Measurements from ENCODE around the gene DNAH14. TPM values are rescaled to one million over a fixed set of nuclear protein-coding genes. Genes with fewer than 3 reads are reported as not detected.

The DNAH14 gene
- total and polyA plus RNA-seq, 2 of the 13 experiments (the other 11 are each of a cell fraction or from before 2014, with no cell fraction given), result 4.5 to 27.5 TPM

DNA sequence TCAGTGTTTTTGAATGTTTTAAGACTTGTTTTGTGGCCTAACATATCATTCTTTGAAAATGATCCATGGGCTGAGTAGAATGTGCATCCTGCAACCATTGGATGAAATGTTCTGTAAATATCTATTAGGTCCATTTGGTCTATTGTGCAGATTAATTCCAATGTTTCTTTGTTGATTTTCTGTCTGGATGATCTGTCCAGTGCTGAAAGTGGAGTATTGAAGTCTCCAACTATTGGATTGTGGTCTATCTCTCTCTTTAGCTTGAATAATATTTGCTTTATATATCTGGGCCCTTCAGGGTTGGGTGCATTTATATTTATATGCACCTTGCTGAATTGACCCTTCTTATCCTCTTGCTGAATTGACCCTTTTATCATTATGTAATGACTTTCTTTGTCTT lies 181.5 kb downstream of the DNAH14 start:
- intact Hi-C loops (cut with micrococcal nuclease; ENCODE audit: unreplicated experiment) (no loop called here), in situ Hi-C loops (cut with HindIII; ENCODE audit: extremely low pct_ligation_motif_present, low pct_unique_long_range_greater_than_20kb) (no loop called here)
- 0 out of 2 replicates have a peak, but pooled peaks cover 8% of the 10 kb centered on the region for H3K4me1 ChIP-seq (ENCODE audit: insufficient read depth, low read length)
- no peaks in the 10 kb centered on the region for H3K27me3 ChIP-seq (ENCODE audit: control insufficient read depth in 1 of 2, insufficient read depth in 2 of 2, low read length in 2 of 2)
- no peaks in the 10 kb centered on the region for H4K20me1 ChIP-seq (ENCODE audit: insufficient read depth, low read length)
- ChIA-PET POLR2A (no interaction called here), CTCF (ENCODE audit: low intra/inter-chr PET ratio, low total read pairs) (no interaction called here)
- H3K4me2 ChIP-seq (ENCODE audit: low read depth, low read length), result no peak overlapping the region
- no peak overlapping the region for H3K27ac ChIP-seq (ENCODE audit: extremely low read length, insufficient read depth, low read length)
- H3K9me3 ChIP-seq (ENCODE audit: low read length), result no peaks in the 10 kb centered on the region
- no peaks in the 10 kb centered on the region for H3K36me3 ChIP-seq (replicated peaks in 1 of 2; ENCODE audit: control insufficient read depth in 1 of 2, insufficient read depth in 2 of 2, low read length in 2 of 2)
- no peak overlapping the region for H3K9ac ChIP-seq (ENCODE audit: insufficient read depth, low read depth, low read length)
- no peaks in the 10 kb centered on the region for H3K79me2 ChIP-seq (ENCODE audit: insufficient read depth, low read length)
- FAIRE-seq, result no peak
- ATAC-seq, result no peak
- DNase-seq (ENCODE audit: low spot score), result no peak
- no TSS peak for BruUV-seq (replicated peaks)
- no peak overlapping the region for H2AFZ ChIP-seq (ENCODE audit: low read length)
- no peak overlapping the region for H3K4me3 ChIP-seq (replicated peaks in 1 of 3; ENCODE audit: insufficient read depth in 1 of 3, low read depth in 2 of 3, low read length in 3 of 3)
- TF ChIP-seq ZNF572 (CRISPR knock-in tag; IDR thresholded peaks at IDR 0.05), result no peak
- no peak for TF ChIP-seq ZNF232 (CRISPR knock-in tag; IDR thresholded peaks at IDR 0.05; ENCODE audit: borderline replicate concordance)
- no peak for TF ChIP-seq KLF6 (CRISPR knock-in tag; IDR thresholded peaks at IDR 0.05)
- no peak for TF ChIP-seq ZNF589 (CRISPR knock-in tag; conservative IDR thresholded peaks at IDR 0.05)
- TF ChIP-seq ATF7-NPFF (CRISPR knock-in tag; IDR thresholded peaks at IDR 0.05; ENCODE audit: low read depth), result no peak
- TF ChIP-seq ZNF451 (CRISPR knock-in tag; IDR thresholded peaks at IDR 0.05), result no peak
- TF ChIP-seq HNRNPUL1 (IDR thresholded peaks at IDR 0.05; ENCODE audit: low read depth, low read length), result no peak
- no peak for TF ChIP-seq BCL3 (CRISPR knock-in tag; IDR thresholded peaks at IDR 0.05)
- TF ChIP-seq ZNF569 (CRISPR knock-in tag; IDR thresholded peaks at IDR 0.05; ENCODE audit: borderline replicate concordance), result no peak
- TF ChIP-seq NCOA5 (CRISPR knock-in tag; IDR thresholded peaks at IDR 0.05), result no peak
- TF ChIP-seq, protein P1, sequence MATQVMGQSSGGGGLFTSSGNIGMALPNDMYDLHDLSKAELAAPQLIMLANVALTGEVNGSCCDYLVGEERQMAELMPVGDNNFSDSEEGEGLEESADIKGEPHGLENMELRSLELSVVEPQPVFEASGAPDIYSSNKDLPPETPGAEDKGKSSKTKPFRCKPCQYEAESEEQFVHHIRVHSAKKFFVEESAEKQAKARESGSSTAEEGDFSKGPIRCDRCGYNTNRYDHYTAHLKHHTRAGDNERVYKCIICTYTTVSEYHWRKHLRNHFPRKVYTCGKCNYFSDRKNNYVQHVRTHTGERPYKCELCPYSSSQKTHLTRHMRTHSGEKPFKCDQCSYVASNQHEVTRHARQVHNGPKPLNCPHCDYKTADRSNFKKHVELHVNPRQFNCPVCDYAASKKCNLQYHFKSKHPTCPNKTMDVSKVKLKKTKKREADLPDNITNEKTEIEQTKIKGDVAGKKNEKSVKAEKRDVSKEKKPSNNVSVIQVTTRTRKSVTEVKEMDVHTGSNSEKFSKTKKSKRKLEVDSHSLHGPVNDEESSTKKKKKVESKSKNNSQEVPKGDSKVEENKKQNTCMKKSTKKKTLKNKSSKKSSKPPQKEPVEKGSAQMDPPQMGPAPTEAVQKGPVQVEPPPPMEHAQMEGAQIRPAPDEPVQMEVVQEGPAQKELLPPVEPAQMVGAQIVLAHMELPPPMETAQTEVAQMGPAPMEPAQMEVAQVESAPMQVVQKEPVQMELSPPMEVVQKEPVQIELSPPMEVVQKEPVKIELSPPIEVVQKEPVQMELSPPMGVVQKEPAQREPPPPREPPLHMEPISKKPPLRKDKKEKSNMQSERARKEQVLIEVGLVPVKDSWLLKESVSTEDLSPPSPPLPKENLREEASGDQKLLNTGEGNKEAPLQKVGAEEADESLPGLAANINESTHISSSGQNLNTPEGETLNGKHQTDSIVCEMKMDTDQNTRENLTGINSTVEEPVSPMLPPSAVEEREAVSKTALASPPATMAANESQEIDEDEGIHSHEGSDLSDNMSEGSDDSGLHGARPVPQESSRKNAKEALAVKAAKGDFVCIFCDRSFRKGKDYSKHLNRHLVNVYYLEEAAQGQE (IDR thresholded peaks at IDR 0.05; ENCODE audit: borderline replicate concordance in 1 of 2, low read depth in 1 of 2, low read length in 2 of 2), result peak in 1 of 2 experiments; percentile 82; a peak in 2 of 4 replicates
- TF ChIP-seq MIER2 (CRISPR knock-in tag; IDR thresholded peaks at IDR 0.05), result 0 out of 2 replicates have a peak, but pooled peaks have one; percentile 34
- TF ChIP-seq YEATS4 (CRISPR knock-in tag; IDR thresholded peaks at IDR 0.05; ENCODE audit: borderline replicate concordance), result no peak
- TF ChIP-seq CHD2 (IDR thresholded peaks at IDR 0.05; ENCODE audit: low read depth, low read length), result no peak
- TF ChIP-seq BRD4 (CRISPR knock-in tag; IDR thresholded peaks at IDR 0.05), result no peak
- TF ChIP-seq NR1H2 (CRISPR knock-in tag; IDR thresholded peaks at IDR 0.05; ENCODE audit: borderline replicate concordance, low read depth), result no peak
- no peak for TF ChIP-seq SNRNP70 (IDR thresholded peaks at IDR 0.05; ENCODE audit: low read depth, low read length)
